ENCODE data around the gene NEUROD6. TPM values are rescaled to one million over a fixed set of nuclear protein-coding genes. Genes with fewer than 3 reads are reported as not detected.

The NEUROD6 gene
- total RNA-seq, 1 donor from 2014 or later, result not detected

GRCh38 chr7:31336202-31337001, 4.1 kb downstream of the NEUROD6 start:
- intact Hi-C loops (cut with micrococcal nuclease), result no loop called here
- ATAC-seq (peak; percentile 45), DNase-seq (peak; percentile 46)

- intact Hi-C loops (cut with micrococcal nuclease), result no loop called here
- DNase-seq, result no peak
- no peak for ATAC-seq
These were observed 4.7 kb downstream of the NEUROD6 start for GRCh38 chr7:31335884-31336201.

- DNase-seq (no peak), ATAC-seq (peak; percentile 43)
- intact Hi-C loops (cut with micrococcal nuclease), result no loop called here
These were observed 5.2 kb downstream of the NEUROD6 start for GRCh38 chr7:31335161-31335856.

- DNase-seq (no peak), ATAC-seq (no peak)
- intact Hi-C loops (cut with micrococcal nuclease), result no loop called here
These were observed 7.2 kb downstream of the NEUROD6 start for GRCh38 chr7:31333291-31333690.

GRCh38 chr7:31327071-31327470, 13.5 kb downstream of the NEUROD6 start:
- intact Hi-C loops (cut with micrococcal nuclease), result no loop called here
- DNase-seq (no peak), ATAC-seq (no peak)

GRCh38 chr7:31326416-31326815, 14.1 kb downstream of the NEUROD6 start:
- DNase-seq (no peak), ATAC-seq (no peak)
- intact Hi-C loops (cut with micrococcal nuclease), result no loop called here

- intact Hi-C loops (cut with micrococcal nuclease), result no loop called here
- ATAC-seq (no peak), DNase-seq (no peak)
These were observed 17.4 kb downstream of the NEUROD6 start for GRCh38 chr7:31323101-31323500.

- intact Hi-C loops (cut with micrococcal nuclease), result no loop called here
- ATAC-seq, result no peak
- DNase-seq, result no peak
These were observed 19.9 kb downstream of the NEUROD6 start for GRCh38 chr7:31320675-31321074.

GRCh38 chr7:31318313-31318712, 22.2 kb downstream of the NEUROD6 start:
- no peak for DNase-seq
- no peak for ATAC-seq
- intact Hi-C loops (cut with micrococcal nuclease), result no loop called here

- ATAC-seq, result no peak
- DNase-seq, result no peak
- intact Hi-C loops (cut with micrococcal nuclease), result no loop called here
These were observed 23.6 kb downstream of the NEUROD6 start for GRCh38 chr7:31316876-31317275.

GRCh38 chr7:31315758-31316157, 24.8 kb downstream of the NEUROD6 start:
- intact Hi-C loops (cut with micrococcal nuclease), result no loop called here
- ATAC-seq, result no peak
- no peak for DNase-seq

- DNase-seq (no peak), ATAC-seq (no peak)
- intact Hi-C loops (cut with micrococcal nuclease), result no loop called here
These were observed 25.7 kb downstream of the NEUROD6 start for GRCh38 chr7:31314781-31315180.

GRCh38 chr7:31312889-31313288, 27.6 kb downstream of the NEUROD6 start:
- ATAC-seq (no peak), DNase-seq (no peak)
- intact Hi-C loops (cut with micrococcal nuclease), result no loop called here

GRCh38 chr7:31311552-31311951, 29.0 kb downstream of the NEUROD6 start:
- ATAC-seq (peak; percentile 65), DNase-seq (no peak)
- intact Hi-C loops (cut with micrococcal nuclease), result no loop called here

- ATAC-seq (no peak), DNase-seq (no peak)
- intact Hi-C loops (cut with micrococcal nuclease), result no loop called here
These were observed 30.1 kb downstream of the NEUROD6 start for GRCh38 chr7:31310321-31310935.

- DNase-seq, result no peak
- ATAC-seq, result no peak
- intact Hi-C loops (cut with micrococcal nuclease), result no loop called here
These were observed 31.1 kb downstream of the NEUROD6 start for GRCh38 chr7:31309407-31309806.

- DNase-seq, result no peak
- no peak for ATAC-seq
- intact Hi-C loops (cut with micrococcal nuclease), result no loop called here
These were observed 31.9 kb downstream of the NEUROD6 start for GRCh38 chr7:31308652-31309051.

GRCh38 chr7:31307972-31308371, 32.6 kb downstream of the NEUROD6 start:
- ATAC-seq (no peak), DNase-seq (no peak)
- intact Hi-C loops (cut with micrococcal nuclease), result no loop called here

- no peak for DNase-seq
- no peak for ATAC-seq
- intact Hi-C loops (cut with micrococcal nuclease), result no loop called here
These were observed 35.3 kb downstream of the NEUROD6 start for GRCh38 chr7:31305260-31305659.

GRCh38 chr7:31304446-31304845, 36.1 kb downstream of the NEUROD6 start:
- no peak for DNase-seq
- intact Hi-C loops (cut with micrococcal nuclease), result no loop called here
- ATAC-seq, result no peak

GRCh38 chr7:31302356-31302755, 38.2 kb downstream of the NEUROD6 start:
- ATAC-seq (no peak), DNase-seq (no peak)
- intact Hi-C loops (cut with micrococcal nuclease), result no loop called here

Data from left ventricle myocardium superior (tissue), 1 donor.